HG03469 (cell line): ENCODE measurements around the gene PQBP1.

ENCODE experiments used
- ATAC-seq: cut with Tn5 transposase; IDR thresholded peaks from one replicate; pipeline ENCODE4 v1.9.1; 2021; ENCODE audit warnings: mild to moderate bottlenecking, moderate library complexity, moderate number of reproducible peaks; ENCODE audit not compliant: unreplicated experiment

PQBP1 gene

GRCh38 chrX:48920718-48921104 lies 23.0 kb downstream of the PQBP1 start:
- ATAC-seq = no peak

- no peak for ATAC-seq
Observed at GRCh38 chrX:48923771-48924170, 26.0 kb downstream of the PQBP1 start.

GRCh38 chrX:48924270-48924669 lies 26.5 kb downstream of the PQBP1 start:
- no peak for ATAC-seq

- no peak for ATAC-seq
Observed at GRCh38 chrX:48927123-48927522, 29.4 kb downstream of the PQBP1 start.

GRCh38 chrX:48927736-48928382 lies 30.1 kb downstream of the PQBP1 start:
- no peak for ATAC-seq

GRCh38 chrX:48933757-48934156 lies 36.0 kb downstream of the PQBP1 start:
- no peak for ATAC-seq

- no peak for ATAC-seq
Observed at GRCh38 chrX:48934581-48935300, 37.0 kb downstream of the PQBP1 start.

- ATAC-seq = no peak
Observed at GRCh38 chrX:48935301-48935670, 37.6 kb downstream of the PQBP1 start.

- no peak for ATAC-seq
Observed at GRCh38 chrX:48936429-48937053, 38.8 kb downstream of the PQBP1 start.

- peak; percentile 29 for ATAC-seq
Observed at GRCh38 chrX:48937054-48937907, 39.6 kb downstream of the PQBP1 start.

- peak; percentile 32 for ATAC-seq
Observed at GRCh38 chrX:48938721-48939425, 41.1 kb downstream of the PQBP1 start.

GRCh38 chrX:48939524-48940228 lies 41.9 kb downstream of the PQBP1 start:
- no peak for ATAC-seq

- ATAC-seq = no peak
Observed at GRCh38 chrX:48940404-48940955, 42.8 kb downstream of the PQBP1 start.

- no peak for ATAC-seq
Observed at GRCh38 chrX:48942895-48943294, 45.2 kb downstream of the PQBP1 start.

GRCh38 chrX:48945517-48946348 lies 48.0 kb downstream of the PQBP1 start:
- no peak for ATAC-seq

- ATAC-seq = no peak
Observed at GRCh38 chrX:48948589-48948988, 50.9 kb downstream of the PQBP1 start.
